Inflammatory macrophage treated with lipopolysaccharide for 1 hour (primary cell): ENCODE results near the gene AKR1B1.
"Not testable (repeated sequence)": the region's sequence is repeated elsewhere in the genome, so short reads cannot be mapped to it uniquely, and the experiment has no call there.

Experiments used
- DNase-seq, 2 donors: peaks; one replicate each; pipeline ENCODE4 v3.0.0-alpha.2; 2020 to 2022

The AKR1B1 gene

DNA sequence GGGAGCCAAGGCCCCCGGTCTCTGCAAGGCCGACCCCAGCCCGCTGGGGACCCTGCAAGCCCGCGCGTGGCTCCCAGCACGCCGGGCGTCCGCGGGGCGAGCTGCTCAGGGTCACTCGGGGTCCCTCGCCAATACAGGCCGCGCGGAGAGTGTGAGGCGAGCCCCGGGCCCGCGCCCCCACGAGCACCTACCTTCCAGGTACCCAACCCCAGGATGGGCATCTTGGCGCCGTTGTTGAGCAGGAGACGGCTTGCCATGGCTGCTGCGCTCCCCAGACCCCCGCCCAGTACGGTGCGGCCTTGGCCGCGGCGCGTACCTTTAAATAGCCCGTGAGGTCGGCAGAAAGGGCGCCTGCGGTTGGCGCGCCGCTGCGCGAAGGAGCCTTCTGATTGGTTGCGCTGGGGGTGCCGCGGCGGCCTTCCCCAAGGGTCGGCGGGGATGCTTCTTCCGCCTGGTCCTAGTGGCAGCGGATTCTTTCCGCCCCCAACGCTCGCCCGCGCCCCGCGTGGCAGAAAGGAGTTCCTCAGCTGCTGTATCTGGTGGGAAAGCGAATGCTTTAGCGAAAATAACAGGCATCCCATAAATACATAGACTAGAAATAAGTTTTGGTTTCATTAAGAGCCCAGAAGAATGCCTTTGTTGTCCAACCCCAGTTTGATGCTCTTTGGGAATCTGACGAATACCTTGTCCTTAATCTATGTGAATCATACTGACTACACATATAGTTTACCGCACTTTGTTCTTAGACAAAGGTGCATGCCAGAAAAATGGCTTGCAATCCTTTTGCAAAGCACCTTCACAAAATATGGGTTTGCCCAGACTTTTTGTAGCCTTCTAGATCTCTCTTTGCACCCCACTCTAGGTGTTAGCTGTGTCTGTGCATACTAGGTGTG is at the start of gene AKR1B1:
Gene AKR1B1, minus strand, starts transcription at position 295 of the 893 bp plus-strand sequence. Its CDS starts 38 bp downstream, at position 257.
- DNase-seq, result peak; percentile 87 to 89

DNA sequence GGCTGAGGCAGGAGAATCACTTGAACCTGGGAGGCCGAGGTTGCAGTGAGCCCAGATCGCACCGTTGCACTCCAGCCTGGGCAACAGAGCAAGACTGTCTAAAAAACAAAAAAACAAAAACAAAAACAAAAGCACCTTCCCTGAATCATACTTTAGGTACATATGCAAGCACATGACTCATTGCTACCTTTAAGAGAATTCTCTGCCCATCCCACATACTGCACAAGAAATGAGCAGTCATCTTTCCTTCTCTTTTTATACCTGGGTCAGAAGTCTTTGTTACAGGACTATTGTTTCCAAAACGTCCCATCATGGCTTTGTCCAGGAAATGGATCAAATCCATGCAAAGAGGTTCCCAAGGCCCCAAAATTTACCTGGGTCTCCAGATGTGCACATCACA is 47.0 kb upstream of the AKR1B1 start:
- no peak for DNase-seq

DNA sequence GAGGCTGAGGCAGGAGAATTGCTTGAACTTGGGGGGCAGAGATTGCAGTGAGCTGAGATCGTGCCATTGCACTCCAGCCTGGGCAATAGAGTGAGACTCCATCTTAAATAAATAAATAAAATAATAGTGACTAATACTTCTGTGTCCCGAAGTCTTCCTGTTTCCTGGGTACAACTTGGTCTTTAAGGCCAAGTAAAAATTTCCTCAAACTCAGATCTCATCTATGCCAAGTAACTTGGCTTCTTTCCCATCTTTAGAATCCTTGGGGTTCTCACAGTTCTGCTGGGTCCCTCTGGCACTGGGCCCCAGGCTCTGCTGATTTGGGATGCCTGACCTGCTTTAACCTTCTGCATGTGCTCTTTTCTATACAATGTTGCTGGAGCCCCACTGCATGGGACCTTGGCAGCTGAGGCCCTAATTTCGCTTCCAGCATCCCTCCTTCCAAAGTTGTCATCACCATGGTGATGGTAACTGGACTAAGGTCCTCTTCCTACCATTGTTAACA is 45.8 kb upstream of the AKR1B1 start:
- DNase-seq, result no peak

DNA sequence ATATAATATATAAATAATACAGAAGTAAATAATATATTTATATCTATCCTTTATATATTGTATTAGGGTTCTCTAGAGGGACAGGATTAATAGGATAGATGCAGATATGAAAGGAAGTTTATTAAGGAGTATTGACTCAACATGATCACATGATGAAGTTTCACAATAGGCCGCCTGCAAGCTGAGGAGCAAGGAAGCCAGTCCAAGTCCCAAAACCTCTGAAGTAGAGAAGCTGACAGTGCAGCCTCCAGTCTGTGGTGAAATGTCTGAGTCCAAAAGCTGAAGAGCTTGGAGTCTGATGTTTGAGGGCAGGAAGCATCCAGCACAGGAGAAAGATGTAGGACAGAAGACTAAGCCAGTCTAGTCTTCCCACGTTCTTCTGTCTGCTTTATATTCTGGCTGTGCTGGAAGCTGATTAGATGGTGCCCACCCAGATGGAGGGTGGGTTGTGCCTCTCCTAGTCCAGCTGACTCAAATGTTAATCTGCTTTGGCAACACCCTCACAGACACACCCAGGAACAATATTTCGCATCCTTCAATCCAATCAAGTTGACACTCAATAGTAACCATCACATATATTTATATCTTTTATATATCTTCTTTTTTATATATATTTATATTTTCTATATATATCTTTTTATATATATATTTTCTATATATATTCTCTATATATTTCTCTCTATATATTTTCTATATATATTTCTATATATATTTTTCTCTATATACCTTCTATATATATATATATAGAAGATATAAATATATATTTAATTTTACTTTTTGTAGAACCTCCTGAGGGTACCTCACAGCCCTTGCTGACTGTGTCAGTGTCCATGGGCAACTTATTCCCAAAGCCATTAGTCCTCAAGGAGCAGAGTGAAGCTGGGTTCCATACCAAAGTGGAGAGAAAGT is 43.8 kb upstream of the AKR1B1 start:
- DNase-seq, result peak; percentile 70 to 78

DNA sequence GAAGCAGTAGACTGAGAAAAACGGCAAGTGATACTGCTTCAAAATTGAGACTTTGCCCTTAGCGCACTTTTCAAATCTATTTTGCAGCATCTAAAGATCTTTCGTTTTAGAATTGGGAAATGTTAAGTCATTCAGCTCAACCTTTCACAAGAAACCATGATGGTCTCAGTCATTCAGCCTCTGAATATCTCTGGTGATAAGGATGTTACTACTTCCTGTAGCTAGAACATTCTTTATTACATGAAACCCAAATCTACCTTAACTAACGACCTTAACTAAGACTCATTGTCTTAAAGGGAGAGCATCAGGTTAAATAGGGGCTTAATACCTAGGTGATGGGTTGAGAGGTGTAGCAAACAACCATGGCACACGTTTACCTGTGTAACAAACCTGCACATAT is 42.1 kb upstream of the AKR1B1 start:
- no peak for DNase-seq

DNA sequence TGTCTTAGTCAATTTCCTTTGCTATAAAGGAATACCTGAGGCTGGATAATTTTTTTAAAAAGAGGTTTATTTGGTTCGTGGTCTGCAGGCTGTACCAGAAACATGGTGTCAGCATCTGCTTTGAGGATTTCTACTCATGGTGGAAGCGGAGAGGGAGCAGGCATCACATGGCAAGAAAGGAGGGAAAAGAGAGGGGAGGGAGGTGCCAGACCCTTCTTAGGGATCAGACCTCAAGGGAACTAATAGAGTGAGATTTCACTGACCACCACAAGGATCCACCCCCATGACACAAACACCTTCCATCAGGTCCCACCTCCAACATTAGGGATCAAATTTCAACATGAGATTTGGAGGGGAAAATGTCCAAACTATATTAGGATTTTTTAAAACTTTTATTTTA is 41.5 kb upstream of the AKR1B1 start:
- no peak for DNase-seq

DNA sequence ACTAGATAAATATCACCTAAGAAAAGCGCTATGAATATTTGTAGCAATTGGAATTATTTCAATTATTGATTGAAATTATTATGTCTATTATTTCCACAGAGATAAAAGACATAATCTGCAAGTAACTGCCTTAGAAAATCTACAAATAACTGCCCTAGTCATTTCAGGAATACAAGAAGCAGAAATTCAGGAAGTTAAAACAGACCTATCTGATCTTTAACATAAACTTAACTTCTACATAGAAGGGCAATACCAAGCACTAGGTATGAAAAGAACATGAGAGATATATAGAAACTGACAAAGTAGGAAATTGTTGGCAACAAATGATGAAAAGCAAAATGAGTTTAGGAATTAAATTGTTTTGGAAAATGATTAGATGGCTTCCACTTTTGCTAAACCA is 36.6 kb upstream of the AKR1B1 start:
- DNase-seq, result no peak

DNA sequence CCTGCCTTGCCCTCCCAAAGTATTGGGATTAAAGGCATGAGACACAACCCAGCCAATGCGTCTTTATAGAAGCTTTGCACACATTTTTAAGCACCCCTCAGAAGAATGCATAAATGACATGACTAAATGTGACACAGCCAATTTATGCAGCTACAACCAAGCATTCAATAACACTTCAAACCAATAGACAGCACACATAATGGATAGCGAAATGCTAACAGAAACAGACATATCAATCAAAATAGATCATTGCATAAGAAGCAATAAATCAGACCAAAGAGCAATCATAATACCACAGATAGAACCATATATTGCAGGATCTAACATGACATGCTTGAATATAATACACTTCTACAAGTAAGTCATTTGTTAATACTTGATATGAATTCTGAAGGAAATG is 34.2 kb upstream of the AKR1B1 start:
- DNase-seq, result no peak

DNA sequence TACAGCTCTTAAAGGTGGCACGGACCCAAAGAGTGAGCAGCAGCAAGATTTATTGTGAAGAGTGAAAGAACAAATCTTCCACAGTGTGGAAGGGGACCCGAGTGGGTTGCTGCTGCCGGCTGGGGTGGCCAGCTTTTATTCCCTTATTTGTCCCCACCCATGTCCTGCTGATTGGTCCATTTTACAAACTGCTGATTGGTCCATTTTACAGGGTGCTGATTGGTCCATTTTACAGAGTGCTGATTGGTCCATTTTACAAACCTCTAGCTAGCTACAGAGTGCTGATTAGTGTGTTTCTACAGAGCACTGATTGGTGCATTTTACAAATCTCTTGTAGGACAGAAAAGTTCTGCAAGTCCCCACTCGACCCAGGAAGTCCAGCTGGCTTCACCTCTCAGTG is 28.8 kb upstream of the AKR1B1 start:
- not testable (repeated sequence) for DNase-seq

DNA sequence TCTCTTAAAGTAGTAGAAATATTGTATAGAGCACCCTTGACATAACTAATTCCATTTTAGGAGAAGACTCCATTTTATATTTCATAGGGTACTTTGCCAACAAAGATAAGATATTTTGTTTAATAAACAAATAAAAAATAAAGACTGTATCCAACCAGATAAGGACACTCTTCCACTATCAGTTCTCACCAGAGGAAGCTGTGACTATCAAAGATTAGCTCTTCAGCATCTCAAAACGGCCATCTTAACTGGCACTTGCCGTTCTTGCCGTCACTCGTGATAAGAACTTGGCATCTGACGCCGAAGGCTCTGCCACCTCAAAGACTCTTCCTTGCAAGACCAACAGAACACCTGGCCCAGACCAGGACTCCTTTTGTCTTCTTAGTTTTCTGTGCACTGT is 26.3 kb upstream of the AKR1B1 start:
- DNase-seq, result no peak

DNA sequence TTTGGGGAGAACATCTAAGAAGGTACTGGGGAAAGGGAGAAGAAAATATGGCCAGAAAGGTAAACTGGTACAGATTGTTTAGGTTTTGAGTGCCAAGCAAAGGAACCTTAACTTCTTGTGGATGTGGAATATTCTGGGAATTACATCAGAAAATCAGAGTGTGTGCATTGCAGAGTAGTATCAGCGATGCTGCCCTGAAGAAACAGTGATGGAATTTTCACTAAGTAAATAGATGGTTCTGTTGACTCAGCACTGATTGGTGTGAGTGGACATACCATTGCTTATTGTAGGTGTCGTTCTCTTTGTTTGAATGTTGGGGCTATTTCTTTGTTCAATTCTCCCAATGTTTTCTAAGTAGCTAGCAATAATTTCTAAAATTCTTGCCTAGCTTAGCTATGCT is 24.4 kb upstream of the AKR1B1 start:
- no peak for DNase-seq

DNA sequence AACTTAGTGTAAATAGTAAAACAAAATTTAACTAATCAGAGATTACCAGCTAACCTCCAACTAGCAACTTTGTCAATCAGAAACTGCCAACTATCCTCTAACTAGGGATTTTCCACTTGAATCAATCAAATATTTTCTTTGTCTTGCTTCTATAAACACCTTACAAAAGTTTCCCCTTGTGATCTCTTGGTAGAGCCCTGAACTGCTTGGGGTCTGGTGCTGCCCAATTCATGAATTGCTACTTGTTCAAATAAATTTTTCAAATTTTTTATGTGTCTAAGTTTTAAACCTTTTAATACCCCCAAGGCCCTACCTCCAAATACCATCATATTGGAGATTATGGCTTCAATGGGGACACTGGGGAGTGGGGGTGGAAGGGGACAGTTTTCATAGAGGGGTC is 24.0 kb upstream of the AKR1B1 start:
- no peak for DNase-seq

DNA sequence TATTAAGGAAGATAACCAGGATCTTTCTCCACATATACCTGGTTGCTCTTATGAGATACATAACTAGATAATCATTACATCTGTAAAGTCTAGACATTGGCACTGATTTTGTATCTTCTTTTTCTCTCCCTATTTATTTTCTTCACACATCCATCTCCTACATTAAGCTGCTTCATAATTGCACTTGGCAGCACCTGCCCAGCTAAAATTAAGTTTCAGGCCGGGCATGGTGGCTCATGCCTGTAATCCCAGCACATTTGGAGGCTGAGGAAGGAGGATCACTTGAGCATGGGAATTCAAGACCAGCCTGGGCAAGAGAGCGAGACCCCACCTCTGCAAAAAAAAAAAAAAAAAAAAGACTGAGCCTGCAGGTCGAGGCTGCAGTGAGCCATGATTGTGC is 22.3 kb upstream of the AKR1B1 start:
- DNase-seq, result no peak

DNA sequence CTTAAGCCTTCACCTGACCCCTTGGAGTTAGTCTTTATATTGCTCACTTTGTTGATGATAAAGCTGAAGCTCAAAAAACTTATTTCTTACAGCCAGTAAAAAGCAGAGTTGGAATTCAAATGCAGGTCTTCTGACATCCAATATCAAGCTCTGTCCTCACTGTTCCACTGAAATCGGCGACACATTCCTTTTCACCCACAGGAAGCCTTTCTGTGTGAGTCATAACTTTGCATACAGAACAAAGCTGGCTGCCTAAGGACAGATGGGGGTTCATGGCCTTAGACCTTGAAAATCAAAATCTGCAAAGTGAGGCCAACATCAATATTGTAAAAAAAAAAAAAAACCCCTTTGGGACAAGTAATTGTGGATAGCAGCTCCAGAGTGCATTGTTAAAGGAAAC is 21.8 kb upstream of the AKR1B1 start:
- DNase-seq, result no peak

DNA sequence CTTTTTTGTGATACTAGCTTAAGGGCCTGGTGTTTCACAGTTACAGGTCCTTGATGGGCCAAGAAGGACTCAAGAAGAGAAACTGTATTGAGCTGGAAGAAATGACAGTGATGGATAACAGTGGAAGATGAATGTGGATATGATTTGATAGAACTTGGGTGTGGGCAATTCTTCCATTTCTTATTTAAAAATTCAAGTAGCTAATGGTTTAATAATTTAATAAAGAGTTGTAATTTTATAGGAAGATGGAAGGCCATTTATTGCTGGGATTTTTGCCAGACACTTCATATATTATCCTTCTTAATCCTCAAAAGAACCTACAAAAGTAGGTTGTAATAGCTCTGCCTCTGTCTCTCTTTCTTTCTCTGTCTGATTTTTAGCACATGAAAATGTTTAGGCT is 21.3 kb upstream of the AKR1B1 start:
- no peak for DNase-seq

DNA sequence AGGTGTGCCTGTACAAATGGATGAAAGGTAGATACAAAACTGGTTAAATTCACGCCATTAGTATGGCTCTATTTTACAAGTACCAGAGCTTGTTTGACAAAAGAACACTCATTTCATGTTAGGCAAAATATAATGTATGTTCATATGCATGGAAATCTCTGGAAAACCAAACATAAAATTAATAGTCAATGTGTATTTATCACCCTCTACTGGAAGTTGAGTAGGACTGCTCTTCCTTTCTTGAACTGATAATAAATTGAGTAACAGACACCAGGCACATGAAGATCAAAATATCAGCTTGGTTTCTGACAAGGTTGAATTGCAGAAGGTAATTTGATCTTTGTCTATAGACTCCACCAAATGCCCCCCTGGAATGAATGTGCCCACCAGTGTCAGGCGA is 19.8 kb upstream of the AKR1B1 start:
- no peak for DNase-seq

DNA sequence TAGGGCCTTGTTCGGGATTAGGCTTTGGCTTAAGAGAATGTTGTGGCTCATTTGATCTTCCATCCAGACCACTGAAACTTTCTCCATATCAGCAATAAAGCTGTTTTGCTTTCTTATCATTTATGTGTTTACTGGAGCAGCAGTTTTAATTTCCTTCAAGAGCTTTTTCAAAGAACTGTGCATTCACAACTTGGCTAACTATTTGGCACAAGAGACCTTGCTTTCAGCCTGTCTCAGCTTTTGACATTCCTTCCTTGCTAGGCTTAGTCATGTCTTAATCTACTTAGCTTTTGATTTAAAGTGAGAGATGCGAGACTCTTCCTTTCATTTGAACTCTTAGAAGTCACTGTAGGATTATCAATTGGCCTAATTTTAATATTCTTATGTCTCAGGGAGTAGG is 19.1 kb upstream of the AKR1B1 start:
- no peak for DNase-seq

DNA sequence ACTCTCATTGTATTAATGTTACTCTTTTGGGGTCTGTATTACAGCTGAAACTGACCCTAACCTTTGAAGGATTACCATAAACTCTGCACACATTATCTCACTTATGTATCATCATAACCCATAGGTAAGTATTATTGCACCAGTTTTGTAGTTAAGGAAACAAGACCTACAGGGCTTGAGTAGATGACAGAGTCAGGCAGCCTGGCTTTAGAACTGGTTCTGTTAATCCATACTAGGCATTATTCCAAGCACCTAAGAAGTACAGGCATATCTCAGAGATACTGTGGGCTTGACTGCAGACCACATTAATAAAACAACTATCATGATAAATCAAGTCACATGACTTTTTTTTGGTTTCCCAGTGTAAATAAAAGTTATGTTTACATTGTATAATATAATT is 17.1 kb upstream of the AKR1B1 start:
- DNase-seq, result no peak

DNA sequence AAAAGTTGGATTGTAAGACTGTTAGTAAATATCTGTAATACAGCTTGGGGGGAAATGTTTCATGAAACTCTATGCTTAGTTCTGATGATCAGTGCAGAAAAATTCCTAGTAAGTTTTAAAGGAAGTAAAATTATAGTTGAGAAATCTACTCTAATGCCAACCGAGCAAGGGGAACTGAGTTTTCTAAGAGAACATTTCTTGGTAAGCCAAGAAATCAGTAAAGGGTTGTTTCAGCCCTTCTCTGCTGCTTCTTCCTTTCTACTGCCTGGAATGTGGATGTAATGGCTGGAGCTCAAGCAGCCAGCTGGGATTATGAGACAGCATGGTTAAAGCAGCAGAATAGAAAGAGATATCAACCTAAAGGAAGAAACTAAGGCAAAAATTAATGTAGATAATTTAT is 15.9 kb upstream of the AKR1B1 start:
- peak; percentile 60 to 61 for DNase-seq

DNA sequence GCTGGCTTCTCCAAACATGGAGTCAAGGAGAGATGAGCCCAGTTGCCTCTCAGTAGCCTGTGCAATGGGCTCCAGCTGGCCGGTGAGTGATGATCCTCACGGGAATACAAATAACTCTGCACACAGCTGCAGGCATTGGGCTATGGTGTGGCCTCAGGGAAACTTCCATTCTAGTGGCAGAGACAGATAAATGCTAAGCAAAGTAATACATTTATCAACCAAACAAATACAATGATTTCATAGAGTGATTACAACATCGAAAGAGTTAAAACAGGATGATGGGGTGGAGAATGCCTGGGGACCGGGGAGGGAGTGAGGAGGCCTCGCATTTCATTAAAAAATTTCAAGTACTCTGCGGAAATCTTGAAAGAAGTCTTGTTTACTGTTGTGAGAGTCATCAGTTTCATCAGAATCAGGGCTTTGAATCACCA is 15.0 kb upstream of the AKR1B1 start:
- no peak for DNase-seq

DNA sequence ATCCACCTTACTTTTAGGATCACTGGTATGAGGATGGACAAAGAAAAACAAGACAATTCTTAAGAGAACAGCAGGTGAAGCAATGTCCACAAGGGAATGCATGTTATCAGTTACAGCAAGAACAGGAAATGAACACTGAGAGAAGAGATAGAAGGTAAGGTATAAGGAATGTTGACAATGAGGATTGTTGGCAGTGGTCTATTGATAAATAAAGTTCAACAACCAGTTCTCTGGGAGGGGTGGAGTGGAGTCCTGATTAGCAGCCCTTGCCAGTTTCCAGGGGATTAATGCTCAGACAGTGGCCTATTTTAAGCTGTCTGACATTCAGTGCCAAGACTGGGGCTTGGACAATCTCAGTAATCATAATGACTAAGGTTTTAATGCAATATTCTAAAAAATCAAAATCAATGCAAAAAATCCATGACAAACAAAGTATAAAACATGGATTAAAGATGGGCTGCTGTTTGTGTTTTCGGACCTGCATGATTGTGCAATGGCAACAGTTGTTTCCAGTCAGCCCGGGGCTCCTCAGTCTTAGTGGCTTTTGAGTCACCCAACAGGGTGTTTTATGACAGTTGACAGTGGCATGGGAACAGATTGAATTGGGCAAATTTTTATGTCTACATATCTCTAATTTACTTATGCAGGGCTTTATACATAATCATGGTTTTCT is 13.8 kb upstream of the AKR1B1 start:
- DNase-seq, result no peak

DNA sequence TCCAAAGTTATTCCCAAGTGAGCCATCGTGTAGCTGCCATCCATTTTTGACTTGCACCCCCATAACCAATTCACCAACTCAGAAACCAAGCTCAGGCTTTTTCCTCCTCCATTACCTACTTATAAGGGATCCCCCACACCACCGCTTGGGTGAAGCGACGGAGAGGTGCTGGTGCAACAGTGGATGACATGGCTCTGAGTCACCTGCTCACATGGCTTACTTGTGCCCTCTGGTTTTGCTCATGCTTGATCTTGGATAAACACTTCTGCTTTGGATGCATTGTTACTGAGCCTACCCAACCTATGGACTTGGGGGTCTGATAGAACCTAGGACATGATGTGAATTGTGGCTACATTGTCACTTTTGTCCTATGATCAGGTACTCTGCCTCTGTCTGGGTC is 12.0 kb upstream of the AKR1B1 start:
- peak; percentile 39 to 62 for DNase-seq

DNA sequence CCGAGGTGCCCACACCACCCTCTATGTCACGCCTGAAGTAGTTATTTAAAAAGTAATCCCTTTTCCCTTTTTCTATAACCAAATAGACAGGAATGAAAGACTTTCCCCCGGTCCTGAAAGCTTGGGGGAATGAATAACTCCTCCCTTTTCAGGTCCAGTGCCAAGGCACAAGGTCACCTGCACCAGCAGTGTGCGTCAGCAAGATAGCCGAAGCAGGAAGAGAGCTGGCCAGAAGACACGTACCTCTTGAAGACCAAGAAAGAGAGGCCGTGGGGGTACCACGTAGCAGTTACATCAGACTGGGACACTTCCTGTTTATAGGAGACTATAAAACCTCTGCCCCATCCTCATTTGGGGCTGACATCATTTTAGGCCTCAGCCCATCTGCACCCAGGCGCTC is 10.7 kb upstream of the AKR1B1 start:
- no peak for DNase-seq
